Kidney glomerular epithelial cell (primary cell): ENCODE data around the gene NUDT4B.
"Not testable (repeated sequence)": the region's sequence is repeated elsewhere in the genome, so short reads cannot be mapped to it uniquely, and the experiment has no call there.

ENCODE experiments used
- DNase-seq: peaks from one replicate; lab custom pipeline; 2025; lab: John Stamatoyannopoulos, UW

Gene NUDT4B

GRCh38 chr1:148738667-148739066 is 9.9 kb upstream of the NUDT4B start:
- DNase-seq: not testable (repeated sequence)

GRCh38 chr1:148743200-148743599 is 5.4 kb upstream of the NUDT4B start:
- not testable (repeated sequence) for DNase-seq

- DNase-seq: not testable (repeated sequence)
Measured at GRCh38 chr1:148743726-148744720, 4.6 kb upstream of the NUDT4B start.

GRCh38 chr1:148749335-148749681 is 734 bp downstream of the NUDT4B start:
- DNase-seq: not testable (repeated sequence)

- DNase-seq: not testable (repeated sequence)
Measured at GRCh38 chr1:148756231-148756630, 7.7 kb downstream of the NUDT4B start.

- not testable (repeated sequence) for DNase-seq
Measured at GRCh38 chr1:148757446-148757845, 8.9 kb downstream of the NUDT4B start.

GRCh38 chr1:148758412-148758811 is 9.8 kb downstream of the NUDT4B start:
- DNase-seq: not testable (repeated sequence)

- not testable (repeated sequence) for DNase-seq
Measured at GRCh38 chr1:148758925-148759324, 10.4 kb downstream of the NUDT4B start.

- not testable (repeated sequence) for DNase-seq
Measured at GRCh38 chr1:148759749-148760148, 11.2 kb downstream of the NUDT4B start.

GRCh38 chr1:148760206-148760605 is 11.6 kb downstream of the NUDT4B start:
- not testable (repeated sequence) for DNase-seq

GRCh38 chr1:148761360-148761759 is 12.8 kb downstream of the NUDT4B start:
- DNase-seq: not testable (repeated sequence)

GRCh38 chr1:148765238-148766019 is 16.9 kb downstream of the NUDT4B start:
- DNase-seq: not testable (repeated sequence)

GRCh38 chr1:148768541-148768940 is 20.0 kb downstream of the NUDT4B start:
- DNase-seq: not testable (repeated sequence)

GRCh38 chr1:148769495-148769894 is 20.9 kb downstream of the NUDT4B start:
- DNase-seq: not testable (repeated sequence)

GRCh38 chr1:148773690-148774089 is 25.1 kb downstream of the NUDT4B start:
- DNase-seq: not testable (repeated sequence)

GRCh38 chr1:148774102-148774501 is 25.5 kb downstream of the NUDT4B start:
- DNase-seq: not testable (repeated sequence)

GRCh38 chr1:148775263-148775662 is 26.7 kb downstream of the NUDT4B start:
- not testable (repeated sequence) for DNase-seq

- not testable (repeated sequence) for DNase-seq
Measured at GRCh38 chr1:148777649-148778048, 29.1 kb downstream of the NUDT4B start.

GRCh38 chr1:148780404-148780803 is 31.8 kb downstream of the NUDT4B start:
- not testable (repeated sequence) for DNase-seq

GRCh38 chr1:148791543-148792099 is 43.0 kb downstream of the NUDT4B start:
- DNase-seq: not testable (repeated sequence)

GRCh38 chr1:148793762-148794332 is 45.3 kb downstream of the NUDT4B start:
- not testable (repeated sequence) for DNase-seq
